Transverse colon (tissue), 3 donors: Measurements from ENCODE around the gene PGM2L1.

Experiments
- CTCF ChIP-seq, 5 experiments: fragments of 200-600 bp in 3 of 5; fragments of 450-650 bp in 2 of 5; sonication (generic) in 3 of 5; IDR thresholded peaks; 1 replicate in 2 of 5; 2 replicates in 3 of 5; pipeline ENCODE4 v1.5.1; 2016 to 2017; ENCODE audit warnings: antibody characterized with exemption in 5 of 5, inconsistent platforms in 3 of 5, mild to moderate bottlenecking in 2 of 5, moderate library complexity in 1 of 5
- POLR2A ChIP-seq: fragments of 450-650 bp; IDR thresholded peaks from one replicate; pipeline ENCODE4 v1.6.1; 2016; ENCODE audit warnings: antibody characterized with exemption, mild to moderate bottlenecking, moderate library complexity

- no peak for TF ChIP-seq POLR2A
- TF ChIP-seq CTCF (IDR thresholded peaks at IDR 0.05): peak in 1 of 5 experiments; percentile 10
Observed at GRCh38 chr11:74311352-74311926, 86.8 kb downstream of the PGM2L1 start, which contains the start of gene P4HA3.
